T-helper 2 cell treated with Interferon-gamma antibody and Interleukin-4, amounts not matched to agents 100 ng/mL and 5 ng/mL, for 36 hours (primary cell): ENCODE measurements around the gene WDR86. TPM values are rescaled to one million over a fixed set of nuclear protein-coding genes. Genes with fewer than 3 reads are reported as not detected.

Experiments
- intact Hi-C: fragments of 100-400 bp; cut with micrococcal nuclease; formaldehyde crosslinking; loops from one replicate; pipeline ENCODE4 v1.15.1; 2023
- total RNA-seq: library from RNA; stranded (reverse); gene quantifications from 2 replicates; pipeline ENCODE4 v1.2.3, GENCODE V29; 2022

WDR86 gene
- total RNA-seq, 1 donor from 2014 or later, result not detected

DNA sequence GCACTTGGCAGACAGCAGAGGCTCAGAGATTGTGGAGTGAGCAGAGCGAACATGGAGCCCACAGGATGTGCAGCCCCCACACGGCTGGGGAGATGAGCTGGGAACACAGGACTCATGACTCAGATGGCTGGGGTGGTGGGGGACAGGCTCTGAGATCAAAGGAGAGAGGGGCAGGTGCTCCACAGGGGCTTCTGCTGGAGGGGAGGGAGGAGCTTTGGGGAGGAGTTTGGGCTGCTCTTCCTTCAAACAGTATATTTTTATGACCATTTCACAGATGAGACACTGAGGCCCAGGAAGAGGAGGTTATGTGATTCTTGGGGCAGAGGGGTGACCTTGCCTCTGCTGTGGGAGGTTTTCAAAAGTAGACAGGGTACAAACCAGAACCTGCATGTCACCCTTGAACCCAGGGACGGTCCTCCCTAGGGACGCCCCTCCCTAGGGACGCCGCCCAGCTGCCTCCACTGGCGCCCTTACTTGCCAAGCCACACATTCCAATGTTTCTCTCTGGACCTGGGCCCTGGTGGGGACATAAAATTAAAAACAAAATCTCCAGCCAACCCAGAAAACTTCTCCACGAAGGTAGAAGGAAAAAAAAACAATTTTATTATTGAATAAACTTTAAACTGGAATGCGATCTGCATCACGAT lies 31.1 kb upstream of the WDR86 start:
- intact Hi-C loops, result no loop called here

DNA sequence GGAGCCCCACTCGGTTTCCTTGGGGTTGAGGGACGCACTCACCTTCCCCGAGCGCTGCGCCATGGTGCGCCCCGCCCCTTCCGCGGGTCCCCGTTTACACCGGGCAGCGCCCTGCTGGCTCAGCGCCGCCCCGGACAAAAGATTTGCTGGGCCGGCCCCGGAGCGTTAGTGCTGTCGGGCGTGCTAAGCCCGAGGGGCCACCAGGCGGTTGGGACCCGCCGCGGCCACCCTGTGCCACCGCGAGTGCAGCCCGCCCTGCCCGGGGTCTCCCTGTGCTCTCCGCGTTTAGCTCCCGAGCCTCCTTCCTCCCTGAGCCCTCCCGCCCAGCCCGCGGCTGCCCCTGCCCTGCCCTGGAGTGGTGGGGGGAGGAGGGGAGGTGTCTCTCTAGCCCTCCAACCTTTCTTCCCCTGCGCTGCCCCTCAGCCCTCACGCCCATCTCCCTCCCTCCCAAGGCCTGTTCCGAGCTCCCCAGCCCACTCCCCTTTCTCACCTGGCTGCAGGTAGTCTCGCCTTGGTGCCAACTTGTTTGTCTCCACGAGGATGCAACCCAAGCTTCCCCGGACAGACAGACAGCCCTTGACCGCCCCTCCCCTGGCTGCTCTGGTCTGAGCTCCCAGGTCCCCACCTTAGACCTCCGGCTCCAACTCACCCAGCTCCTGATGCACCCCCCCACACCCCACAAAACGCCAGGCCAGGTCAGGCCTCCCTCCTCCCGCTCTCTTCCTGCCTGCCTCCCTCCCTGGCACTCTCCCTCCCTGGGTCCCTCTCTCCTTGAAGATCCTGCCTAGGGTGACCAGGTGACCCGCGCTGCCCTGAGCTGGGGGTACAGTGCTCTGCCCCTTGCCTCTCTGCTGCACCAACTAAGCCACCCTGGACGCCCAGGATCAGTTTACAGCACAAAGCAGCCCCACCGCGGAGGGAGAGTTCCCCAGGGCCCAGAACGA lies 30.3 kb upstream of the WDR86 start, which contains the start of gene CRYGN:
TSS of gene CRYGN (minus strand) at position 287 of the 944 bp plus-strand sequence. CDS start at position 63, 224 bp downstream.
- intact Hi-C loops, result no loop called here

DNA sequence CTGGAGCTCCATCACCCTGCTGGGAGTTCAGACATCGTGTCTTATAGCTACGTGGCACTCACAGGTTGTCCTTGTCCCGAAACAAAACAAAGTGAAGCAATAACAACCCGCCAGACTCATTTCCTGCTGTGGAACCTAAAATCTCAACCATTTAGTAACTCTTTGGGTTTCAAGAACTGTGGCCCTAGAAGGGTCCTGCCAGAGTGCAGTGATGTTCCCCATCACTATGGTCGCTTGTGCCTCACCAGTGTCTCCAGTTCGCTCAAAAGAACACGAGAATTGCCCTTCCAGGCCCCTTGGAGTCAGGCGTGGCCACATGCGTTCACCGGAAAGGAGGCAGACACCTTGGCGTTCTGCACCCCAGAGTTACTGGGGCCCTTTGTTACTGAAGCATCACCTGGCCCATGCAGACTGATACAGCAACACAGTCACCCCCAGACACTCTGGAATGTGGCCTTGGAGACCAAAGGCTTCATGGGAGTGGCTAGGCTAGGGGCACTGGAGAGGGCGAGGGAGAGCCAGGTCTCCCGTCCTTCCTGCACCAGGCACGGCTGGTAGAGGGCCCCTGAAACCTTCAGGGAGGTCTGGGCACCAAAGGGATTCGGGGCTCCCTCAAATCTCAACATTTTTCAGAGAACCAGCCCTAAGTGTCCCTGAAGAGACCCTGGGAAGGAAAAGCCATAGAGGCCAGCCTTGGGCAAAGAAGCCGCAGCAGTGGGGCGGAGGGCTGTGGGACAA lies 29.2 kb upstream of the WDR86 start:
- intact Hi-C loops, result no loop called here

DNA sequence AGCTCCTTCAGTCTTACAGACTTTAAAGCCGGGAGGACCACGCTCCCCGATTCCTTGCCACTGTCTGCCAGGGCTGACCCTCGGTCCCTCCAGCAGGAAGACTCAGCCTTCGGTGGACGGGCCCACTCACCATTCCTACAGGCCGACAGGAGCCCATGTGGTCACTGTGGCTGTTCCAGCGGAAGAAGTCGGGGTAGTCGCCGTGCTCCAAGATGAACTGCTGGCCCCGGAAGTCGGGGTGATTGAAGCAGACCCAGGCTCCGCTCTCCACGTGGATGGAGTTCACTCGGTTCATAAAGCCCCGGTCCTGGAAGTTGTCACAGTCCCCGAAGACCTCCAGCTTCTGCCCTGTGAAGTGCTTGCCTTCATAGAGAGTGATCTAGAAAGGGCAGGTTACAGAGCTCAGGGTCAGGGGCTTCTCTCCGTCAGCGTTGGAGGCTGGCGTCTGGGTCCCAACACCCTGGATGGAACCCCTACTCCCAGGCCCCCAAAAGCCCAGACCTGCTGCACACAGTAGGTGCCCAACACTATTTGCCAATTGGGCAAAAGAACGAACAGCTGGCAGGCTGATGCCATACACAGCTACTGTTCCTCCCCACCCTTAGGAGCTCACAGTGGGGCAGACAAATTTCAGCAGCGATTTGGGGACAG lies 28.2 kb upstream of the WDR86 start:
- intact Hi-C loops, result no loop called here

DNA sequence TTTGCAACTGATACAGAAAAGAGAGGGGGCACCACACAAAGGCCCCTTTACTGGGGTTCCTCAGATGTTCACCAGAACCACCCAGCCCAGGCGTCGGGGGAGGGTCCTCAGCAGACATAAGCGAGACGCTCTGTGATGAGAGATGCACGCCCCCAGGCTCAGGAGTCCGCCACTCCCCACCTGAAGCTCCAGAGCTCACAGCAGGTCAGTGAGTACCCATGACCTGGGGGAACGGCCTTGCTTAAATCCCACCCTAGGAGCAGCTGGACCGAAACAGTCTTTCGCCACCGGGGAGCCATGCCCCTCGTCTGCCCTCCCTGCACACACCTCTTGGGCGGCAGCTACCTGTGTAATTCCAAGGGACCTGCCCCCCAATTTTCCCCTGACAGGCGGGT lies 27.3 kb upstream of the WDR86 start:
- intact Hi-C loops, result no loop called here

DNA sequence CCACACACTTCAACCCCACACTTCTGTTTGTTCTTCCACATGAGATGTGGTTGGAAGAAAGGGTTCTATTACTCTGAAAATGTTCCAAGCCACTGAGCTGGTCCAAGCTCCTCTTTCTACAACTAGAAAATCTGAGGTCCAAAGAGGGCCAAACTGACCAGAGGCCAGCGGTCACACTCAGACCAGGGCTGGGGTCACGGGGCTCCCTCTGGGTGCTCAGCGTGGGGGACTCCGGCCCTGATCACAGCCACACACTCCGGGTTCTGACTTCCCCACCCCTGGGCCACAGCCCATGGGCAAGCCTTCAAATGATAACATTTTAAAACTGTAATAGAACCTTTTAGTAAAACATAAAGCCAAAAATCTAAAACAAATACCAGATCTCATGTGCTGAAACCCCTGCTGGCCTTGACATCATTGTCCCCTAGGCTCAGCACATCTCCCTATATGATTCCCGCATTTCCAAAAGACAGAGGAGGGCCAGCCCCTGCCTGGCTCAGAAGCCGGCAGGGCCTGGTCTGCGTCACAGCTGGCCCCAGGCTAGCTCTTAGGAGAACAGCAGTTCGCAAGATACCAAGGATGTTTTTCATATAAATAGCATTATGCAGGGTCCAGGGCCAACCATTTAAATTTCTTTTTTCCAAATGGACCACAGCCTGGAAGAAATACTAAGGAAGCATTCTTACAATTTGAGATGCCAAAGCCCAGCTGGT lies 26.8 kb upstream of the WDR86 start:
- intact Hi-C loops, result no loop called here

DNA sequence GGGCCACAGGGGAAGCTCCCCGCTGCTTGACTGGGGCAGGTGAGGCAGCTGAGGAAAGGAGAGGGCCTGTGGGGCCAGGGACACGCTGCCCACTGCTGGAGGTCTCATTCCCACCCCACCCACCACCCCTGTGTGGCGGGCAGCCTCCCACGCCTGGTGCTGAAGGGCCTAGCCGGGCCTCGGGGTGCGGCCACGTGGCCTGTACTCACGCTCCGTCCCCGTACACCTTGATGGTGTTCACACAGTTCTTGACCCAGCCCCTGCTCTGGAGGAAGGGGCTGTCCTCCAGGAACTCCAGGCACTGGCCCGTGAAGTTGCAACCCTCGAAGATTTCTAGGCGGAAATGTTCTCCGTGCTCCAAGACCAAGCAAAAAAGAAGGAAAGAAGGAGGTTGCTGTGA lies 26.1 kb upstream of the WDR86 start:
- intact Hi-C loops, result no loop called here

DNA sequence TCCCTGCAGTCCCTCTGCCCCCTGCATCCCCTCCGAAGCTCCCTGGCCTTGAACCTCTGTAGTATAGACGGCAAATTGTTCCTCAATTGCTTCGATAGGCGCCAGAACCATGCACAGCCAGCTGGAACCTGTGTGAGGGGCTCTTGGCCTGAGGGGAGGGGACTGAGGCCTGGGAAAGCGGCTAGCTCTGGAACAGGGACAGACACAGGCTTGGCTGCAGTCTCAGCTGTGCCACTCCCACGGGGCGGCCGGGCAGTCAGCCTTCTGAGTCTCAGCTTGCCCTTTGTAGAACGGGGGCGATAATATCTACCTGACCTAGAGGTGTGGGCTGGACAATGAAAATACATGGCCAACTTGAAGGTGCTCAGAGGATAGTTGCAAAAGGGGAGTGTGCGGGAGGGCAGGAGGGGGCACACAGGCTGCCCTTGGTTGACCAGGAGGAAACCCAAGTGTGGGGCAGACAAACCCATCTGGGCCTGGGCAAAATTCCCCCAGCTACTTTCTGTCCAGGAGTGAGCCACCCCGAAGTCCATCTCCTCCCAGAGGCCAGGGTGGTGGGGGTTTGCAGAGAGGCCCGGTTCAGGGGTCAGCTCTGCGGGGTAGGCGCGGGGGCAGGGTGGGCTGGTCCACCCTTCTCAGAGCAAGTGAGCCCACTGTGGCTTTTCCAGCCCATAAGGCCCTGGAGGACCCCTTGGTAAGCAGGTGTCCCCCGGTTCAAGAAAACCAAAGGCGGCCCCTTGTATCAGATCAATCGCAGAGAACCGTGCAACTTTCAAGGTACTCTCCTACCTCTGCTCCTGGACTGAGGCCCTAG lies 25.5 kb upstream of the WDR86 start:
- intact Hi-C loops, result no loop called here

DNA sequence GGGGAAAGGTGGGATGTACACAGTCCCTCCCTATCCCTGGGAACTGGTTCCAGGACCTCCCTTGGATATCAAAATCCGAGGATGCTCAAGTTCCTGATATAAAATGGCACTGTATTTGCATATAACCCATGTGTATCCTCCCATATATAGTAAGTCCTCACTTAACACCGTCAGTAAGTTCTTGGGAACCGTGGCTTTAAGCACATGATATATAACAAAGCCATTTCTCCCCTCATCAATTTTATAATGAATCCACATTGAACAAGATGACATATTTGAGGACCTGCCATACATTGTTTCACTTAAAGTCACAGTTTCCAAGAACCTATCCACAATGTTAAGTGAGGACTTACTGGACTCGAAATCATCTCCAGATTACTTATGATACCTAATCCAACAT lies 24.7 kb upstream of the WDR86 start:
- intact Hi-C loops, result no loop called here

DNA sequence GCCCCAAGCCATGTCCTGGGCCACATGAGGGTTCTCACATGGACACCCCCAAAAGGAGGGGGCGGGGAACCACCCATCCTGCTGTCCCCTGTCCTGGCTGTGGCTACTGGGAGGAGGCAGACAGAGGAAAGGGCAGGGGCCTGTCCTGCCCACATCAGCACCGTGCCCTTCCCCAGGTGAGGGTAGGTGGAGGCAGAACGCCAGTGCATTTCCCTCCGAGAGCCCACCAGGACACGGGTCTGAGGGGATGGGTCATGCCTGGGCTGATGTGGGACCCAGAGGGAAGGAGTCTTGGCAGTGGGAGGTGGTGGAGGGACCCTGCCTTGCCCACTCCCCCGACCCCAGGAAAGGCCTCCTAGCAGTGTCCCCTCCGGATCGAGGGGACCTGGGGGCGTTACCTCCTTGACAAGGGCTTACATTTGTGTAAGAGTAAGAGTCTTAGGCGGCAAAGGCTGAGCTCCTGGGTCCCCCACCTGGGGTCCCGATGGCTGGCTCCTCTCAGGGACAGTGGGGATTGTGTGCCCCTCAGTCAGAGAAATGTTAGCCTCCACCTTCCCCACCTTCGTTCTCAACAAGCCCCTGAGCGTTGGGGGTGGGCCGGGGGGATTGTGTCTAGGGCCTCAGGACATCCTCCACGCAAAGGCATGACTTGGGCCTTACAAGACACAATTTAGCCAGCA lies 24.0 kb upstream of the WDR86 start:
- intact Hi-C loops, result no loop called here

DNA sequence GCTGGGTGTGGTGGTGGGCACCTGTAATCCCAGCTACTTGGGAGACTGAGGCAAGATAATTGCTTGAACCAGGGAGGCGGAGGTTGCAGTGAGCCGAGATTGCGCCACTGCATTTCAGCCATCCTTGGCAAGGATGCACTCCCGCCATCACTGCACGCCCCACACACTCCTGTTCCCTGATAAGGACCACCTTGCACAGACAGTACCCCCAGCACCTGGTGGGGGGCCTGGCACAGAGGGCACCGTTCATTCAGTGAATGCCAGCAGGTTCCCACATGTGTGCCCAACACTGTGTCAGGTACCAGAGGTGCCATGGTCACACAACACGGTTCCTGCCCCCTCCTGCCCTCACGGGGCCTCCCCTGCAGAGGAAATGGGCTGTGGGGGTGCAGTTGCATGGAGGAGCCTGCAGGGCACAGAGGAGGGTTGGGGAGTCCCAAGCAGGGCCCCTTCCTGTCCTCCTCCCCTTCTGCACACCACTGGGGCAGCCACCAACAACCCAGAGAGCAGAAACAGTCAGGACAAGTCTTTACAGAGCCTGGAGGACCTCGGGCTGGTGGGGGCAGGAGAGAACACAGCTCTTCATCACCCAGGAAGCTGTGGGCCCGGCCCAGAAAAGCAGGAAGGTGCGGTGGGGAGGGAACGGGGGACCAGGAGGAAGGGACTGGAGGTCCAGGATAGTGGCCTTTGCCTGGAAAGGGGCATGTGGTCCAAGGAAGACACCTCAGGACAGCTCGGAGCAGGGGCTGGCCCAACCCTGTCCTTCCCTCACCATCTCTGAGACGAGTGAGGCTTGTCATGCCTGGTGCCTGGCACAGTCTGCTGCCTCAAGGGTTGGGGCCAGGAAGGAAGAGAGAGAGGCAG lies 23.1 kb upstream of the WDR86 start:
- intact Hi-C loops, result no loop called here

DNA sequence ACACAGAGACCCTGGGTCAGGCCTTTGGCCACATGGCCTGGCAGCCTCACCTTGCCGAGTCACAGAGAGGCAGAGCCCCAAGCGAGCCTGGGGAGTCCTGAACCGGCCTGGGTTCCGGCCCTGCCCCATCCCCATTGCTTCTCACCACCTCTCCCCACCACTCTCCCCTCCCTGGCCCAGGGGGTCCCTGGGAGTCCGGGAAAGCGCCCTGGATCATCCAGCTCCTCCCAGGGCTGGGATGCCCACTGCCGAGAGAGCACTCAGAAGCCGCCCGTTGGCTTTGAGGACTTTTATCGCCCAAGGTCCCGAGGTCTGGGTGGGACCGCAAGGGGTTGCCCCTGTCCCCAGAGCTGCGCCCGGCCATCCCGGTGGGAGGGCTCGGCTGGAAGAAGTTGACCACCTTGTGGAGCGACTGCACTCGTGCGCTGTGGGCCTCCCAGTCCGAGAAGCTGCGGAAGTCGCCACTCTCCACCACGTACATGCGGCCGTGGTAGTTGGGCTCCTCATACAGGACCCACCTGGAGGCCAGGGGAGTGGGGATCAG lies 22.0 kb upstream of the WDR86 start:
- intact Hi-C loops, result no loop called here

DNA sequence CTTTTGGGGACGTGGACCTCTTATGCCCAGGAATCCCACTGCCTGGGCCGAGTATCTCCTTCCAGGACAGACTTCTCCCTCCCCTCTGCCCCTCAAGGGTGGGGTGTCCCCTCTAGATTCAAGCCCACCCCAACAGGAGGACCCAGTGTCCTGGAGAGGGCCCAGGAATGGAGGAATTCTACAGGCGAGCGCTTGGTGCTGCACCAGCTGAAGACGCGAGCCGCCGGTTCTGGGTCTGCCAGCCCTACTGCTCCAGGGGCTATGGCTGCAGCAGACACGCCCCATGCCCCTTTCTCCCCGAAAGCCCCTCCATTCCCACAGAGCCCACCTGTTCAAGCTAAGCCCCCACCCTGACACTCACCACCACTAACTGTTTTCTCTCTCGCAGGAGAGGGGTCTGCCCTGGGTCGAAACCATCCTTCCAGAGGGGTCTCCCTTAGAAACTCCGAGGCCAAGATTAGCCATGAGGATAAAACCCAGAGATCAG lies 21.5 kb upstream of the WDR86 start:
- intact Hi-C loops, result no loop called here

DNA sequence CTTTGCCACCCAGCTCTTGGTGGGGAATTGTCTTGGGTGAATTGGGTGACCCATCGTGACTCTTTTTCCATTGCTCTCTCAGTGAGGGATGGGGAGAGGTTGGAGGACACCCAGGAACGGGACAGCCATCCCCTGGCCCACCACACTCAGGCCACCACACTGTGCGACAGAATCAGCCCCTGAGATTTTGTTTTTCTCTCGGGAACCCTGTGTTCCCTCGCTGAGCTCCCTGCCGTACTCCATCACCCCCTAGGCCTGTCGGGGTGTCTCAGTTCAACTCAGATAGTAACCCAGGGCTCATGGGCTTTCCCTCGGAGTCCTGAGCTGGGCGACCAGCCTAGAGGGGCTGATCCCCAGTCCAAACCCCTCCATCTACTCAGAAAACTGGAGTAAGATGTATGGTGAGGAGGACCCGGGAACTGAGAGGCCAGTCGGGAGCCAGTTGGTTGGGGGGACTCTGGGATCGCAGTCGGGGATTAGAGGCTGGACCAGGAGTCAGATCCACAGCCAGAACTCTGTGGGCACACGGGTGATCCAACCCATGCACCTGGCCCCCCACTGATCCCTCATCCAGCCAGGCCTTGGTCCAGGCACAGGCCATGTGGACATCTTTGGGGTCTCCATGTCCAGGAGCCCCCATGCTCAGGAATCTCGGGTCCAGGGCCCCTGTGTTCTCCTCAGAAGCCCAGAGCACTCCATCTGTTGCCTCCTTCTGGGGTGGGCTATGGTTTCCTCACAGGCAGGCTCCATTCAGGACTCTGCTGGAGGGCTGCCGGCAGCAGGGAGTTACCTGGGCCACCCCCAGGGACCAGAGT lies 20.8 kb upstream of the WDR86 start:
- intact Hi-C loops, result loop anchor here (1.0 kb wide), 1 partner anchor 62 kb away; no protein-coding TSS in a partner anchor

DNA sequence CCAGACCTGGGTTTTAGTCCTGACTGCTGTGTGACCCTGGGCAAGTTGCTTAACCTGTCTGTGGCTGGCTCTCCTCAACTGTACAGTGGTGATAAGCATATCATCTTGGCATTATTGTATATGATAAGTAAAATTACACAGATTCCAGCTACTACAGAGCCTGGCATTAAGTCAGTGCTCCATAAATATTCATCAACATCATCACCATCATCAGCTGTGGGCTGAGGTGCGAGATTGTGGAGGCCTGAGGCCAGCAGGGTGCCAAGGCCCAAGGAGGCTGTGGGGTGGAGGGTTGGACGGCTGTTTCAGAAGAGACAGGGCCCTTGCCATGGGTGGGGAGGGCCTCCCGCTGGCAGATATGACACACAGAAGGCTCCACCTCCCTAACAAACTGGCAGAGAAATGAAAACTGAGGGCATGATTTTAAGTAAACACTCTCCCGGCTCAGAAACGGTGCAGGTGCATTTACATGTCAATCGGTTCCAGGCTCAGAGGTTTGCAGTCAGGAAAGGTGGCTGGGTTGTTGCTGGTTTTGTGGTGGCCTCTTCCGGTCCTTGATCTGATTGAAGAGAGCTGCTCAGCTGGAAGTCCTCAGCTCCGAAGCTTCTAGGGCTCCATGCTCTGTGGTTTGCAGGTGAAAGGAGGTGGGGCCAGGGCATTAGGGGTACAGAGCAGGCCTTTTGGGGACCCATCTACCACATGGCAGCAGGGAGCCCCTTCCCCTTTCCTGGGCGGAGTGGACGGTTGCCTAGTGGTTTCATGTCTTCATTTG lies 19.9 kb upstream of the WDR86 start:
- intact Hi-C loops, result loop anchor here (1.0 kb wide), 1 partner anchor 61 kb away; no protein-coding TSS in a partner anchor

DNA sequence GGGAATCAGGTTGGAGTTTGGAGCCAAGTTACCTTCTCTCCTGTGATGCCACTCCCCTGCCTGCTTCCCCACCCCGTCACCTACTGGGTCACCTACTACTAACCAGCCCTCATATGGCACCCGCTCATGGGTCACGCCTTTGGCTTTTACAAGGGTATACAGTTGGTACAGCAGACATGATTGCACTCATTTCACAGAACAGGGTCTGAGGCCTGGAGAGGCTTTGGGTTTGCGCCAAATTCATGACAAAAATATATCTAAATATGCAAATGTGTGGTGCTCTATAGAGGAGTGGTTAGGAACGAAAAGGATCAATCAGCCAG lies 19.4 kb upstream of the WDR86 start:
- intact Hi-C loops, result no loop called here
